Endodermal cell (in vitro differentiated cells): ENCODE measurements around the gene TBC1D2B. TPM values are rescaled to one million over a fixed set of nuclear protein-coding genes. Genes with fewer than 3 reads are reported as not detected.
"Not testable (repeated sequence)": the region's sequence is repeated elsewhere in the genome, so short reads cannot be mapped to it uniquely, and the experiment has no call there.

Source experiments
- DNase-seq: peaks from one replicate; pipeline ENCODE4 v3.0.0-alpha.2; 2017
- H3K27ac ChIP-seq: 2 replicates; pipeline ENCODE4 v1.5.1; 2013; ENCODE audit warnings: mild to moderate bottlenecking, low read depth, low read length, moderate library complexity
- H3K27me3 ChIP-seq: 2 replicates; pipeline ENCODE4 v1.6.1; 2013; ENCODE audit warnings: mild to moderate bottlenecking, low read length, moderate library complexity; ENCODE audit not compliant: insufficient read depth, control insufficient read depth, poor library complexity, severe bottlenecking
- H3K36me3 ChIP-seq: 2 replicates; pipeline ENCODE4 v1.7.0; 2013; ENCODE audit warnings: mild to moderate bottlenecking, low read length, moderate library complexity; ENCODE audit not compliant: control insufficient read depth, insufficient read depth
- H3K4me1 ChIP-seq: one replicate; pipeline ENCODE4 v1.7.0; 2013; ENCODE audit warnings: low read length; ENCODE audit not compliant: control insufficient read depth, insufficient read depth
- H3K4me3 ChIP-seq: 2 replicates; pipeline ENCODE4 v1.5.1; 2013; ENCODE audit warnings: mild to moderate bottlenecking, low read length, moderate library complexity
- H3K9ac ChIP-seq: 2 replicates; pipeline ENCODE4 v1.6.1; 2013; ENCODE audit warnings: mild to moderate bottlenecking, low read length, moderate library complexity; ENCODE audit not compliant: poor library complexity, severe bottlenecking; ENCODE audit errors: extremely low read depth
- H3K9me3 ChIP-seq: 2 replicates; pipeline ENCODE4 v1.6.1; 2013; ENCODE audit warnings: mild to moderate bottlenecking, low read length, moderate library complexity; ENCODE audit not compliant: control insufficient read depth
- H3K27ac Mint-ChIP-seq: 2 replicates; pipeline ENCODE4 v1.8.0; 2020; ENCODE audit warnings: mixed read lengths
- H3K27me3 Mint-ChIP-seq: 2 replicates; pipeline ENCODE4 v1.8.0; 2021; ENCODE audit warnings: mild to moderate bottlenecking, mixed read lengths; ENCODE audit not compliant: insufficient read depth
- H3K36me3 Mint-ChIP-seq: 2 replicates; pipeline ENCODE4 v1.8.0; 2020; ENCODE audit warnings: low read depth, mixed read lengths
- H3K4me1 Mint-ChIP-seq: 2 replicates; pipeline ENCODE4 v1.8.0; 2020; ENCODE audit warnings: mixed read lengths
- H3K4me3 Mint-ChIP-seq: 2 replicates; pipeline ENCODE4 v1.8.0; 2020; ENCODE audit warnings: mild to moderate bottlenecking, moderate library complexity, mixed read lengths
- H3K9me3 Mint-ChIP-seq: 2 replicates; pipeline ENCODE4 v1.8.0; 2020; ENCODE audit warnings: mild to moderate bottlenecking, mixed read lengths
- CTCF ChIP-seq: fragments of 200-600 bp; sonication (generic); conservative IDR thresholded peaks from 2 replicates; pipeline ENCODE4 v1.5.0; 2021; ENCODE audit warnings: antibody characterized with exemption, mild to moderate bottlenecking
- WGBS, 2 experiments: methylation state at CpG; one replicate each; pipeline versions ENCODE4 v1.1.5 to v1.1.7; 2013; ENCODE audit warnings: missing lambda C conversion rate in 2 of 2, mixed read lengths in 1 of 2; ENCODE audit not compliant: insufficient coverage in 1 of 2, insufficient read length in 1 of 2; 5-methylcytosine and 5-hydroxymethylcytosine counted together
- total RNA-seq, 2 donors: library from RNA; stranded (reverse); fragmentation: NEBNext Ultra II Directional in 1 of 2; extraction: Animal tissue kit (Norgen Biotek cat#: 25700) in 1 of 2; gene quantifications; 2 replicates in 1 of 2; 3 replicates in 1 of 2; pipeline ENCODE4 v1.2.1, GENCODE V29; 2021

Gene TBC1D2B
- total RNA-seq, 2 donors from 2014 or later, result 13.8 to 23.8 TPM

- no peak overlapping the region for H3K9ac ChIP-seq
- Mint-ChIP-seq H3K9me3 (peaks cover 12% of the 10 kb centered on the region), H3K27me3 (no peaks in the 10 kb centered on the region), H3K4me1 (peaks cover 17% of the 10 kb centered on the region), H3K4me3 (no peak overlapping the region), H3K36me3 (no peaks in the 10 kb centered on the region), H3K27ac (no peak overlapping the region)
- H3K27ac ChIP-seq, result no peak overlapping the region
- no peak overlapping the region for H3K4me3 ChIP-seq
- no peaks in the 10 kb centered on the region for H3K27me3 ChIP-seq
- no peak for TF ChIP-seq CTCF
- peaks cover 5% of the 10 kb centered on the region for H3K4me1 ChIP-seq
- H3K9me3 ChIP-seq, result peaks cover 14% of the 10 kb centered on the region
- no peaks in the 10 kb centered on the region for H3K36me3 ChIP-seq
- DNase-seq, result no peak
- WGBS, 2 experiments, result 85 to 86% methylated on average over 1 of the region's 1 CpG
Observed at GRCh38 chr15:77967798-77968197, 109.7 kb downstream of the TBC1D2B start.

GRCh38 chr15:77967235-77967615, 110.3 kb downstream of the TBC1D2B start:
- not testable (repeated sequence) for H3K27me3 Mint-ChIP-seq, H3K4me3 Mint-ChIP-seq, H3K4me1 ChIP-seq, H3K27ac Mint-ChIP-seq, H3K9ac ChIP-seq, H3K36me3 ChIP-seq, H3K36me3 Mint-ChIP-seq, H3K27me3 ChIP-seq, H3K27ac ChIP-seq, H3K4me3 ChIP-seq
- H3K9me3 ChIP-seq, result peaks cover 14% of the 10 kb centered on the region
- peak; percentile 44 for DNase-seq
- Mint-ChIP-seq H3K4me1 (peaks cover 17% of the 10 kb centered on the region), H3K9me3 (peaks cover 12% of the 10 kb centered on the region)
- 70 to 84% methylated on average over 3 to 5 of the region's 5 CpGs for WGBS, 2 experiments

- WGBS, 2 experiments, result 11 to 19% methylated on average over 3 to 4 of the region's 4 CpGs
- Histone ChIP-seq H3K9me3 (peaks cover 14% of the 10 kb centered on the region), H3K27ac (no peak overlapping the region), H3K36me3 (no peaks in the 10 kb centered on the region), H3K9ac (no peak overlapping the region), H3K27me3 (no peaks in the 10 kb centered on the region), H3K4me1 (peaks cover 5% of the 10 kb centered on the region), H3K4me3 (no peak overlapping the region)
- Mint-ChIP-seq H3K27me3 (peaks cover 3% of the 10 kb centered on the region), H3K4me1 (peaks cover 17% of the 10 kb centered on the region), H3K9me3 (peaks cover 12% of the 10 kb centered on the region), H3K4me3 (no peak overlapping the region), H3K27ac (no peak overlapping the region), H3K36me3 (no peaks in the 10 kb centered on the region)
- TF ChIP-seq CTCF, result peak; percentile 93
- DNase-seq, result peak; percentile 80
Observed at GRCh38 chr15:77966540-77967234, 110.8 kb downstream of the TBC1D2B start.

- Histone ChIP-seq H3K9ac (no peak overlapping the region), H3K36me3 (no peaks in the 10 kb centered on the region), H3K4me1 (peaks cover 5% of the 10 kb centered on the region), H3K27ac (no peak overlapping the region), H3K4me3 (no peak overlapping the region), H3K9me3 (peaks cover 14% of the 10 kb centered on the region), H3K27me3 (no peaks in the 10 kb centered on the region)
- no peaks in the 10 kb centered on the region for H3K36me3 Mint-ChIP-seq
- peaks cover 19% of the 10 kb centered on the region for H3K4me1 Mint-ChIP-seq
- DNase-seq, result no peak
- no peak overlapping the region for H3K27ac Mint-ChIP-seq
- no peak for TF ChIP-seq CTCF
- WGBS, 2 experiments, result 71 to 93% methylated on average over 1 of the region's 1 CpG
- peaks cover 3% of the 10 kb centered on the region for H3K27me3 Mint-ChIP-seq
- H3K4me3 Mint-ChIP-seq, result no peak overlapping the region
- H3K9me3 Mint-ChIP-seq, result peaks cover 12% of the 10 kb centered on the region
Observed at GRCh38 chr15:77964193-77964592, 113.3 kb downstream of the TBC1D2B start.
